Fibroblast of mammary gland (primary cell): Measurements from ENCODE around the gene NUP188.

Source experiments
- DNase-seq: peaks from one replicate; pipeline ENCODE4 v3.0.0-alpha.2; 2010; ENCODE audit warnings: low read depth
- H3K4me3 ChIP-seq: 2 replicates; pipeline ENCODE4 v1.5.1; 2011; ENCODE audit warnings: low read depth, mild to moderate bottlenecking, low read length, moderate library complexity; ENCODE audit not compliant: control insufficient read depth
- CTCF ChIP-seq: conservative IDR thresholded peaks from 2 replicates; pipeline ENCODE4 v1.5.1; 2011; ENCODE audit warnings: low read depth, low read length, inconsistent platforms; ENCODE audit not compliant: control insufficient read depth, insufficient read depth

The NUP188 gene

GRCh38 chr9:129053020-129053419, 105.5 kb downstream of the NUP188 start:
- no peak for TF ChIP-seq CTCF
- DNase-seq: no peak

GRCh38 chr9:129054163-129054851, 106.8 kb downstream of the NUP188 start:
- TF ChIP-seq CTCF: no peak

More at GRCh38 chr9:129053020-129053419, 105.5 kb downstream of the NUP188 start:
- H3K4me3 ChIP-seq: no peak overlapping the region

More at GRCh38 chr9:129054163-129054851, 106.8 kb downstream of the NUP188 start:
- no peak overlapping the region for H3K4me3 ChIP-seq
- DNase-seq: peak; percentile 18
